Stimulated activated CD4-positive, alpha-beta T cell treated with anti-CD3 and anti-CD28 coated beads, Interleukin-1b, Interleukin-23, amount 100 ng/mL, for 1 hour (primary cell): ENCODE measurements around the gene SPG21.

Experiments
- DNase-seq, 2 donors: peaks; one replicate each; pipeline ENCODE4 v3.0.0-alpha.2; 2020; ENCODE audit warnings: low read depth in 2 of 2

The SPG21 gene

GRCh38 chr15:64938192-64938591, 51.5 kb downstream of the SPG21 start:
- DNase-seq = no peak

- DNase-seq = no peak
These were observed 55.7 kb downstream of the SPG21 start for GRCh38 chr15:64934023-64934422.

- no peak for DNase-seq
These were observed 58.3 kb downstream of the SPG21 start for GRCh38 chr15:64931381-64931780.

GRCh38 chr15:64930778-64931371, 58.8 kb downstream of the SPG21 start:
- no peak for DNase-seq

- no peak for DNase-seq
These were observed 59.6 kb downstream of the SPG21 start for GRCh38 chr15:64930019-64930652.

- DNase-seq = no peak
These were observed 61.0 kb downstream of the SPG21 start for GRCh38 chr15:64928626-64929220.

GRCh38 chr15:64926661-64927060, 63.1 kb downstream of the SPG21 start:
- DNase-seq = no peak

GRCh38 chr15:64925335-64926330, 64.1 kb downstream of the SPG21 start:
- DNase-seq = no peak

- no peak for DNase-seq
These were observed 66.2 kb downstream of the SPG21 start for GRCh38 chr15:64923546-64923945.

- no peak for DNase-seq
These were observed 68.0 kb downstream of the SPG21 start for GRCh38 chr15:64921711-64922110.

GRCh38 chr15:64919721-64920120, 70.0 kb downstream of the SPG21 start:
- DNase-seq = no peak

GRCh38 chr15:64917211-64917610, 72.5 kb downstream of the SPG21 start:
- no peak for DNase-seq

GRCh38 chr15:64916365-64916764, 73.3 kb downstream of the SPG21 start:
- DNase-seq = no peak

GRCh38 chr15:64915518-64916227, 74.0 kb downstream of the SPG21 start:
- DNase-seq = no peak
